Adrenal gland (tissue), 12 donors: ENCODE data around the gene MAP2K5. TPM values are rescaled to one million over a fixed set of nuclear protein-coding genes. Genes with fewer than 3 reads are reported as not detected.

ENCODE experiments used
- DNase-seq, 7 donors: peaks; one replicate each; pipeline ENCODE4 v3.0.0-alpha.2; 2019 to 2020
- H3K27ac ChIP-seq, 5 donors: fragments of 200-600 bp; sonication (generic) in 4 of 5; 1 replicate in 3 of 5; 2 replicates in 2 of 5; pipeline versions ENCODE4 v1.5.1 to v1.8.0; 2016 to 2020; ENCODE audit warnings: mild to moderate bottlenecking in 1 of 5
- H3K27me3 ChIP-seq: fragments of 200-600 bp; 2 replicates; pipeline ENCODE4 v1.8.0; 2021
- H3K36me3 ChIP-seq, 2 donors: fragments of 200-600 bp; replicated peaks in 1 of 2; 1 replicate in 1 of 2; 2 replicates in 1 of 2; pipeline versions ENCODE4 v1.5.1 to v1.8.0; 2018 to 2022
- H3K4me1 ChIP-seq, 2 donors: fragments of 200-600 bp; replicated peaks in 1 of 2; 1 replicate in 1 of 2; 2 replicates in 1 of 2; pipeline versions ENCODE4 v1.5.1 to v1.8.0; 2018 to 2021
- H3K4me3 ChIP-seq, 4 donors: fragments of 200-600 bp; sonication (generic) in 3 of 4; one replicate each; pipeline ENCODE4 v1.5.1; 2016 to 2018
- H3K9me3 ChIP-seq, 3 donors: fragments of 200-600 bp; sonication (generic) in 1 of 3; replicated peaks in 1 of 3; 1 replicate in 2 of 3; 2 replicates in 1 of 3; pipeline versions ENCODE4 v1.5.1 to v1.8.0; 2016 to 2021
- POLR2A ChIP-seq, 2 donors: fragments of 450-650 bp; IDR thresholded peaks; one replicate each; pipeline ENCODE4 v1.6.1; 2017; ENCODE audit warnings: antibody characterized with exemption in 2 of 2, mild to moderate bottlenecking in 2 of 2, moderate library complexity in 1 of 2
- WGBS, 4 donors: extraction: QIAGEN DNeasy Blood & Tissue Kit in 2 of 4; methylation state at CpG; one replicate each; pipeline versions ENCODE4 v1.1.5 to v1.1.7; 2013 to 2017; 5-methylcytosine and 5-hydroxymethylcytosine counted together
- intact Hi-C, 2 donors: fragments of 100-400 bp; cut with DNase I; formaldehyde crosslinking; loops; one replicate each; pipeline versions ENCODE4 v1.14.1 to v1.15.0; 2022 to 2023
- polyA plus RNA-seq, 3 donors: library from polyadenylated mRNA; stranded (reverse); fragments of 200-250 nt in 2 of 3; fragments of 350-450 nt in 1 of 3; fragmentation: Illumina TruSeq in 1 of 3; extraction: RNeasy Lipid Tissue Mini Kit (QIAGEN cat#74804) in 1 of 3; gene quantifications; one replicate each; pipeline ENCODE4 v1.2.3, GENCODE V29; 2013 to 2014
- total RNA-seq, 9 donors: library from RNA; depleted of rRNA in 4 of 9; stranded (reverse); fragments of >200 nt in 4 of 9; fragments of 120-200 nt in 1 of 9; fragmentation: NEBNext Ultra II Directional in 1 of 9; extraction: Animal tissue kit (Norgen Biotek cat#: 25700) in 1 of 9; gene quantifications; one replicate each; pipeline versions ENCODE4 v1.1.0 to v1.2.4, GENCODE V29; 2013 to 2023
- TF ChIP-seq, protein P1 (sequence below), 6 experiments: fragments of 450-650 bp in 4 of 6; fragments of 200-600 bp in 2 of 6; sonication (generic) in 1 of 6; IDR thresholded peaks; 1 replicate in 5 of 6; 2 replicates in 1 of 6; pipeline versions ENCODE4 v1.5.1 to v1.8.0; 2016 to 2021; ENCODE audit warnings: antibody characterized with exemption in 6 of 6, mild to moderate bottlenecking in 2 of 6, moderate library complexity in 1 of 6
- donor health status: healthy with polysubstance abuse.
- donor health status: Bipolar disorder and iron deficiency.
- donor health status: DM: yes; HTN: yes; CAD: no.
- donor health status: DM: no; HTN: no; CAD: no.
- donor health status: DM: no; HTN: no; CAD: no.
- donor health status: DM: yes; HTN: yes; CAD: no.

MAP2K5 gene
- total and polyA plus RNA-seq, 12 donors: 10.3 to 33.8 (median 17.0) TPM

GRCh38 chr15:67603063-67603462 lies 60.6 kb downstream of the MAP2K5 start:
- Histone ChIP-seq H3K9me3 (no peaks in the 10 kb centered on the region), H3K36me3 (peaks cover 3 to 6% of the 10 kb centered on the region in 2 donors), H3K4me1 (no peaks in the 10 kb centered on the region), H3K4me3 (no peak overlapping the region), H3K27me3 (no peaks in the 10 kb centered on the region), H3K27ac (no peak overlapping the region)
- TF ChIP-seq, protein P1, sequence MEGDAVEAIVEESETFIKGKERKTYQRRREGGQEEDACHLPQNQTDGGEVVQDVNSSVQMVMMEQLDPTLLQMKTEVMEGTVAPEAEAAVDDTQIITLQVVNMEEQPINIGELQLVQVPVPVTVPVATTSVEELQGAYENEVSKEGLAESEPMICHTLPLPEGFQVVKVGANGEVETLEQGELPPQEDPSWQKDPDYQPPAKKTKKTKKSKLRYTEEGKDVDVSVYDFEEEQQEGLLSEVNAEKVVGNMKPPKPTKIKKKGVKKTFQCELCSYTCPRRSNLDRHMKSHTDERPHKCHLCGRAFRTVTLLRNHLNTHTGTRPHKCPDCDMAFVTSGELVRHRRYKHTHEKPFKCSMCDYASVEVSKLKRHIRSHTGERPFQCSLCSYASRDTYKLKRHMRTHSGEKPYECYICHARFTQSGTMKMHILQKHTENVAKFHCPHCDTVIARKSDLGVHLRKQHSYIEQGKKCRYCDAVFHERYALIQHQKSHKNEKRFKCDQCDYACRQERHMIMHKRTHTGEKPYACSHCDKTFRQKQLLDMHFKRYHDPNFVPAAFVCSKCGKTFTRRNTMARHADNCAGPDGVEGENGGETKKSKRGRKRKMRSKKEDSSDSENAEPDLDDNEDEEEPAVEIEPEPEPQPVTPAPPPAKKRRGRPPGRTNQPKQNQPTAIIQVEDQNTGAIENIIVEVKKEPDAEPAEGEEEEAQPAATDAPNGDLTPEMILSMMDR (IDR thresholded peaks at IDR 0.05): no peak
- TF ChIP-seq POLR2A (IDR thresholded peaks at IDR 0.05): no peak
- intact Hi-C loops: no loop called here
- no peak for DNase-seq
- 93 to 97% (median 95%) methylated on average over 4 of the region's 4 CpGs for WGBS, 4 donors

GRCh38 chr15:67605871-67606270 lies 63.4 kb downstream of the MAP2K5 start:
- intact Hi-C loops: no loop called here
- Histone ChIP-seq H3K36me3 (peaks cover 3 to 4% of the 10 kb centered on the region in 2 donors), H3K4me3 (no peak overlapping the region), H3K4me1 (no peaks in the 10 kb centered on the region), H3K9me3 (no peaks in the 10 kb centered on the region), H3K27ac (no peak overlapping the region), H3K27me3 (no peaks in the 10 kb centered on the region)
- TF ChIP-seq, protein P1 (IDR thresholded peaks at IDR 0.05): no peak
- no peak for TF ChIP-seq POLR2A (IDR thresholded peaks at IDR 0.05)
- DNase-seq: no peak
- WGBS, 4 donors: 91 to 97% (median 94%) methylated on average over 2 of the region's 2 CpGs

DNA sequence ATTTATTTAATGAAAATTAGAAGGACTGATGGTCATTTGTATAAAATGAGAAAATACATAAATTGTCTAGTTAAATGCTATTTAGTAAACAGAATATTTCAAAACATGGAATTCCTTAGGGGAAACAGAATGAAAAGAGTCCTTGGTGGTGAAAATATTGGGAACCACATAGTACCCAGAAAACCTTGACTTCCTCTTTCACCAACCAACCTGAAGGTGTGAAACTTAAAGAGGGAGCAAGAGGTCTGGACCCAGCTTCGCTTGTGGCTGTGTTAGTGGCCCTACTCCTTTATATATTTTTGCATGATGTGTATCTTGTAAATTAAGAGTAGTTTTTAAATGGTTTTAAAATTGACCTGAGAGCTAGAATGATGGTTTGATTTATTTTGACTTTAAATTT lies 64.2 kb downstream of the MAP2K5 start:
- Histone ChIP-seq H3K36me3 (peaks cover 0 to 3% of the 10 kb centered on the region in 2 donors), H3K4me3 (no peak overlapping the region), H3K4me1 (peaks cover 0 to 4% of the 10 kb centered on the region in 2 donors), H3K27ac (no peak overlapping the region), H3K9me3 (no peaks in the 10 kb centered on the region), H3K27me3 (no peaks in the 10 kb centered on the region)
- WGBS, 4 donors: 80 to 97% (median 93%) methylated on average over 1 of the region's 1 CpG
- DNase-seq: no peak
- intact Hi-C loops: no loop called here
- no peak for TF ChIP-seq POLR2A (IDR thresholded peaks at IDR 0.05)
- TF ChIP-seq, protein P1 (IDR thresholded peaks at IDR 0.05): no peak

- no peak for DNase-seq
- H3K36me3 ChIP-seq: peaks cover 0 to 3% of the 10 kb centered on the region in 2 donors
- TF ChIP-seq POLR2A (IDR thresholded peaks at IDR 0.05): no peak
- TF ChIP-seq, protein P1 (IDR thresholded peaks at IDR 0.05): no peak
- 94 to 97% (median 95%) methylated on average over 4 of the region's 4 CpGs for WGBS, 4 donors
- no peaks in the 10 kb centered on the region for H3K27me3 ChIP-seq
- H3K4me3 ChIP-seq: no peak overlapping the region
- intact Hi-C loops: no loop called here
- H3K27ac ChIP-seq: no peak overlapping the region
- no peaks in the 10 kb centered on the region for H3K9me3 ChIP-seq
- peaks cover 0 to 10% of the 10 kb centered on the region in 2 donors for H3K4me1 ChIP-seq
These were observed 64.8 kb downstream of the MAP2K5 start for GRCh38 chr15:67607329-67607728.
